NCI-H2029 (cell line): ENCODE measurements around the gene VPS26A.

Experiments
- DNase-seq: peaks from one replicate; lab custom pipeline; 2025; lab: John Stamatoyannopoulos, UW

Gene VPS26A

DNA sequence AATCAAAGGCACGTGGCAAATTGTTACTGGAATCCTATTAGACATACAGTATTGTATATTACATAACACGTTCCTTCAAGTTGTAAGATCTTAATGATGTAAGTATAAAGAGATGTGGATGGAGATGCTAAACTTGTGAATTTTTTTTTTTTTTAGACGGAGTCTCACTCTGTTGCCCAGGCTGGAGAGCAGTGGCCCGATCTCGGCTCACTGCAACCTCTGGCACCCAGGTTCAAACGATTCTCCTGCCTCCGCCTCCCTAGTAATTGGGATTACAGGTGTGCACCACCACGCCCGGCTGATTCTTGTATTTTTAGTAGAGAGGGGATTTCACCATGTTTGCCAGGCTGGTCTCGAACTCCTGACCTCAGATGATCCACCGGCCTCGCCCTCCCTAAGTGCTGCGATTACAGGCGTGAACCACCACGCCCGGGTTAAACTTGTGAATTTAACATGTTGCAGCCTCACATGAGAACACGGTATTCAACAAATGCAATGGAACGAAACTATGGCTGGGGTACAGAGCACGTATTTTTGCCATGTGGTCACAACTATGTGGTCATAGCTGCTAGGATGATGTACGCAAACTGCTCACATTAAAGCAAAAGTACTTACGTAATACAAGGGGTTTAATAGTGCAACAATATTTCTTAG lies 55.2 kb downstream of the VPS26A start:
- peak; percentile 56 for DNase-seq

DNA sequence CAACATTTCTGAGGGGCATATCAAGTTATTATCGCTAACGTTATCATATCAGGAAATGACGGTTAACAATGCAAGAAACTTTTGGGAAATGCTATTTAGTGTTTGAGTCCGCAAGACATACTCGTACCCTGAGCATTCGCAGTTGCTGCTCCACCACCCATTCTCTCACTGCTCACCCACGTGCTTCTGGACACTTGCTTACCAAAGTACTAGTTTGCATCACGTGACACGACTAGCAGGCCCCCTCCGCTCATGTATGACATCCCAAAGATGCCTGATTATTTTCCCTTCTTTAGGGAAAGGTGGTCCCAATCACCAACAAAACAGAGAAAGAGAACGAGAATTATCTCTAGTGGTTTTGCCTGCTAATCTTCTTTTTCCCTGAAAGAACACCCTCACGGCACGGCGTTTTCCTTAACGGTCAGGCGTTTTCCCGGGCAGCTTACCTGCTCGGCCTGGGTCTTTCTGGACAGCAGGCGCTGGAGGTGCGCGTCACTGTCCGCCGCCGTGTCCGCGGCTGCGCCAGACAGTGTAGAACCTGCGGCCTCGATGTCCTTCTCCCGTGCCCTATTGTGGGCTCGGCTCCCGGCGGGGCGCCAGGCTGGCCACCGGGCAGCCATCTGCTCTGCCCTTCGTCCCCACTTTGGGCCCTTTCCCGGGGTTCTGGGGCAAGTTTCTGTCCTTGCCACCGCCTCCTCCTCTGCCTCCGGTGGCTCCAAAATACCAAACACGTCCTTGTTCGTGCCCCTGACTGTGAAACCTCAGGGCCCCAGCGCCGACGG lies 56.0 kb downstream of the VPS26A start, which contains the start of gene SUPV3L1:
Gene SUPV3L1 (plus strand): TSS at position 492 of the 782 bp plus-strand sequence. CDS start 58 bp downstream, at position 550.
- peak; percentile 92 for DNase-seq

DNA sequence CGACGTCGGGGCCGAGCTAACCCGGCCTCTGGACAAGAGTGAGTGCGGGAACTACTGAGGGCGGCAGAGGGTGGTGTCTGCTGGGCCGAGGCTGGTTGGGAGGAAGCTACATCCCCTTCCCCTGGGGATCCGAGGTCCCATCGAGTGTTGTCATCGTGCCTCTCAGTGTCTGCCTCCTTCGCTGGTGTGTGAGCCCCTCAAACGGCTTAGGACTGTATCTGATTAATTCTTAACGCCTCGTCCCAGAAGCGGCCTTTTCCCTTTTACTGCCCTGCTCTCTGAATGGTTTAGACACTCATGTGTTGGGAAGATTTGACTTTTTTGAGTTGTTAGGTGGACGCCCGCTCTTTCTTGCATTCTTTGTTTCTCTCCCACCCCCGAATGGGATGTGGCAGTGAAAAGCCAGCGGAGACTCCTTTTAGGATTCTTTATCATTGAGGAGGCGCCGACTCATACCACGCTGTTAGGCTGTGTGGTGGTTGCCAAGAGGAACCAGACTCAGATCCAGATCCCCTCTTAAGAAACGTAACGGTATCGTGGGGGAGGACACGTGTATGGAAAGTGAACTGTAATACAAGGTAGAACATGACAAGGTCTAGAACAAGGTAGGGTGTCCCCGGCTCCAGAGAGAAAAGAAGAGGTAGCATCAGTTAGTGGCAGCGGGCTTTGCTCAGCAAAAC lies 56.7 kb downstream of the VPS26A start:
- no peak for DNase-seq

DNA sequence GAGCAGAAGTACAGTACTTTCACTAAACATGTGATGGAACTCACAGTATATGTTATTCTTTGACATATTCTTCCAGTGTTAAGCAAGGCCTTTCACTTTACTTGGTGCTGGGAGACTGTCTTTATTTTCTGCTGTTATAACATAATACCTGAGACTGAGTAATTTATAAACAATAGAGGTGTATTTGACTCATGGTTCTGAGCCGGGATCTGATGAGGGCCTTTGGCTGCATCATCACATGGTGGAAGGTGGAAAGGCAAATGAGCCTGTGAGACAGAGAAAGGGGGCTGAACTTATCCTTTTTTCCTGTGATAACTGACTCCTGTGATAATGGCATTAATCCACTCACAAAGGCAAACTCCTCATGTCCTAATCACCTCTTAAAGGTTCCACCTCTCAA lies 57.5 kb downstream of the VPS26A start:
- no peak for DNase-seq

DNA sequence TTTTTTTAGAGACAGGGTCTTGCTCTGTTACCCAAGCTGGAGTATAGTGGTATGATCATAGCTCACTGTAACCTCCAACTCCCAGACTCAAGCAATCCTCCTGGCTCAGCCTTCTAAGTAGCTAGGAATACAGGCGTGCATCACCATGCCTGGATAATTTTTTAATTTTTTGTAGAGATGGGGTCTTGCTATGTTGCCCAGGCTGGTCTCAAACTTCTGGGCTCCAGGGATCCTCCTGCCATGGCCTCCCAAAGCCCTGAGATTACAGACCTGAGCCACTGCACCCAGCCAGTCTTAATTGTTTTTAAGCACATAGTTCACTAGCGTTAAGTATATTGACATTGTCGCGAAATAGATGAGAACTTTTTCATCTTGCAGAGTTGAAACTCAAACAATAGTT lies 58.0 kb downstream of the VPS26A start:
- no peak for DNase-seq

DNA sequence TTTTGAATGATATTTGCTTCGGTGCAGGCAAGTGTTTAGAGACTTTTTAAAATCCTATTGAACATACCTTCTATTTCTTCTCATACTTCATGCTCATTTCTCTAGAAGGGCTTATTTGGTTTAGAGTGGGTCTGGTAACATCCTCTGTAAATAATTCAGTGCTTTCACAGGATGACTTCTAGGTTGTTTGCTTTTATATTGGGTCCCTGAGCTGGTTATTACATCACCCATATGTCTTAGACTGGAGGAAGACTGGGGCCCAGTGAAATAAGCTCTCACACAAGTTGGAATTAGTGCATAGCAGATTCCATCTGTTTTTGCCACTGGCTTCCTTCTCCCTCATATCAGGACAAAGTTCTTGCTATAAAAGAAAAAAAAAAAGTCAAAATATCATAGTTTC lies 62.5 kb downstream of the VPS26A start:
- no peak for DNase-seq

DNA sequence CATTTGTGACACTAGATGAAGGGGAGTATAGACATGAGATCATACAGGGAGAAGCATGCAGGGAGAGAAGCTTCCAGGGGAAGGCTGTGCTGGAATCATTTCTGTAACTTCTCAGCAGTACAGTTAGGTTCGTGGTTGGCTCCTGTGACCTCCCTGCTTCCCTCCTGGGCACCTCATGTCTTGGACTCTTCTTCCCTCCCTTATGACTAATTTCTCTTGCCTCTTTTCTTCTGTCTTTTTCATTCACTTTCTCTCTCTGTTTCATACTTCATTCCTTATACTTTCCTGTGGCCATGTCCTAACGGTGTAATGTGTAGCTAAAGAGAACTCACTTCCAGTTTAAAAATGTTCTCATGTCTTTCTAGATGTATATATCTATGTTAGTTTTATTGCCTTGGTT lies 77.1 kb downstream of the VPS26A start:
- no peak for DNase-seq

DNA sequence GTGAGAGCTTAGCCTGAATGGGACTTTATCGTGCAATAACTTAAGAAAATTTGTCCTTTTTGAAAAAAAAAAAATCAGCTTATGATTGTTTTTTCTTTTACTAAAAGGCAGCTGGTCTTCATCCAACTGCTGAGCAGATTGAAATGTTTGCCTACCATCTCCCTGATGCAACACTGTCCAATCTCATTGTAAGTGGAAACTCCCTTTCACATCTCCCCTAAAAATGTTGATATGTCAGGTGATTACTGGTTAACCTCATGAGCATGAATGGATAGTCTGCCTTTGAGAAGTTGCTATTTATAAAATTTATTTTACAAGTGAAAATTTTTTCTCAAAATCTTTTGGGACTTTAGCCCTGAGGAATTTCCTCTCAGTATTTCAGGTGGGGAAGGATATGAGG lies 78.4 kb downstream of the VPS26A start:
- DNase-seq: no peak

DNA sequence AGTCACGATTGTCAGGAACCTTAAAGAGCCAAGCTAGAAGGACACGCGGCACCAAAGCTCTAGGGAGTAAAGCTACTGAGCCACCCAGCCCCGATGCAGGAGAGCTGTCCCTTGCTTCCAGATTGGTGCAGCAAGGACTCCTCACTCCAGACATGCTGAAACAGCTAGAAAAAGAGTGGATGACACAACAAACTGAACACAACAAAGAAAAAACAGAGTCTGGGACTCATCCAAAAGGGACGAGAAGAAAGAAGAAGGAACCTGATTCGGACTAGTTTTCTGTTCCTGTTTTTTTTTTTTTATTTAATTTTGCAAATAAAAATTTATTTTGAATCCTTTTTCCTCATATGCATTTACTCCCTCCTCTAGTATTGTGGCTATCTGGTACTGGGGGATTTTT lies 84.8 kb downstream of the VPS26A start:
- DNase-seq: no peak

DNA sequence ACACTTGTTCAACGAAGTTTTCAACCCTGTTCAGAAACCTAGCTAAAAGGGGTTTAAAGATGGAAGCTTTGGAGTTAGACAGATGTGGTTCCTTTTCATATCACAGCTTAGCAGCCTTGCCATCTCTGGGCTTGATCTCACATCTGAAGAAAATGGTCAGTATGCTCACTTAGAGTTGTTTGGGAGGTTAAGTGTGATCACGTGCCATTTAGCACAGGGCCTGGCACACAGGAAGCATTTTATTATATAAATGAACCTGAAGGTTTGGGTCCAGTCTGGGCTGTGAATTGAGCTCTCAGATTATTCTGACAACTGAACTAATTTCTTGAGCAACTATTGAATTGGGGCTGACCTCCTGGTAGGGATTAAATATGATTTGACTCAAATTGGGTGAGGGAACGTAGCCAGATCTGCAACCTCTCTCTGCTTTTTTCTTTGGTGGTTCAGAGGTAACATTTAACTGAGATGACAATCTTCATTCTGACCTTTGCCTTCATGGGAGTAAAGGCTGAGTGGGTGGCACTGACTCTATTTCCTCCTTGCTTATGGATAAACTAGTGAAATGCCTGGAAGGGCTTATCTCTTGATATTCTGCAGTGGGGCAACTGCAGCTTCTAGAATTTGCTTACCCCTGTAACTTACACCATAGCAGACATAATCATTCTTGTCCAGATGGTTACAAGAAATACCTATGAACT lies 86.0 kb downstream of the VPS26A start:
- DNase-seq: no peak

DNA sequence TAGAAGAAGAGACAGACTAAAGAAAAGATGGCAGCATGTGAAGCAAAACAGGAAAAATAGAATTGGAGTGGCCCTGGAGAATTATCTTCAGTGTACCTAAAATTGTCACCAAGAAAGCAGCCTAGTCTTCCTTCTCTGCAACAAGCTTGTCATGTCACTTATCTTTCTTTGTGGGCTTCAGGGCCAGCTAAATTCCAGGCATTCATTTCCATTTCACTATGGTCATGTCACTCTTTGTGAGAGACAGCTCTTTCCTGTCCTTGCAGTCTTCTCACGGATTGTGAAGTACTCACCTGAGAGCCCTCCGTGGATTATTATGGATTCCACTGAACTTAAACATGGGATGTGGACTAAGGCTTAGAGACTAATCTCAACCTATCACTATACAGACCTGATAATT lies 87.1 kb downstream of the VPS26A start:
- no peak for DNase-seq

DNA sequence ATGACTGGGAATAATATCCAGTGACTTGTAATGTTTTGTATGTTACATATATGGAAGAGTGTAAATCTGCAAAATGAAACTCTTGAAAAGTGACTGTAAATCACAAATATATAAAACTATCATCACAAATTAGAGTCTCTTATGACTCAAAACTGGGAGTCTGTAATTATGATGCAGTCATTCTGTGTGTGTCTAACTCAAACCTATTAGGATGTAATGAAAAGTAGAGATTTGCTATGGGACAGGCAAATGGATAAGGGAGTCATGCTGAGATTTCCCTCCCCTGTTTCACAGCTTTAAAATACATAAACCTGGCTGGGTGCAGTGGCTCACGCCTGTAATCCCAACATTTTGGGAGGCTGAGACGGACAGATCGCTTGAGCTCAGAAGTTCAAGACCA lies 87.5 kb downstream of the VPS26A start:
- no peak for DNase-seq

DNA sequence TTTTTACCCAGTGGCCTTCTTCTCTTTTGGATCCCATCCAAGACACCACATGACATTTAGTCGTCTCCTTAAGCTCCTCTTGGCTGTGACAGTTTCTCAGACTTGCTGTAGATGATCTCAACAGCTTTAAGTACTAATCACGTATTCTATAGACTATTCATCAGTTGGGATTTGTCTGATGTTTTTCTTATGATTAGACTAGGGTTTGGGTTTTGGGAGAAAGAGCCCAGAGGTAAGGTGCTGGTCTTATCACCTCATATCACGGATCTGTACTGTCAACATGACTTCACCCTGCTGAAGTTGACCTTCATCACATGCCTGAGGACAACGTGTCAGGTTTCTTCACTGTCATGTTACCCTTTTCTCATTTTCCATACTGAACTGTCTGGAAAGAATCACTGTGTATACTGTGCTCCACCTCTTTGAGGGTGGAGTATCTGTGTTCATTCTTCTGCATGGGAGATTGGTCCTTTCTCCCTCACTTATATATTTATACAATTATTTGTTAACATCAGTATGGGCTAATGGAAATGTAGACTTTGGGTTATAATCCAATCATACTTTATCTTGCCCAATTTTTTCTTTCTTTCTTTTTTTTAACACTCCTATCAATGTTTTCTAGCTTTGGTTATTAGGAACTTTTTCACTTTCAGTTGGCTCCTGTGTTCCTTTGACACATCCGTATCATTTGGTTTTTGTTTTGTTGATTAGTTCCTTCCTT lies 89.8 kb downstream of the VPS26A start:
- DNase-seq: no peak

DNA sequence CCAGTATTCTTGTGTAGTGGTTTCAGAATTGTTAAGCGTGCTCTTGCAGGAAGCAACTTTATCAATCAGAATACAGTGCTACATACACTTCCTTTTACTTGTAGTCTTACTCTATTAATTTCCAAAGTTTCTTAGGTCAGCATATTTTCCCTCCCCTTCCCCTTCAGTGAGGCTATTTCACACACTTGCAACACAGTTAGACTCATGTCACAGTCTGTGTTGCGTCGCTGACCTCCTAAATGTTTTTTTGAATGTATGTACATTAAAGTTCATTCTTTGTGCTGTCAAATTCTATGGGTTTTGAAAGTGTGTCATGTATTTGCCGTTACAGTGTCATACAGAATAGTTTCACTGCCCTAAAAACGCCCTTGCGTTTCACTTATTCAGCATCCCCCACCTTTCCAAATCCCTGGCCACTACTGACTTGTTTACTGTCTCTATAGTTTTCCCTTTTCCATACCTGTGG lies 90.7 kb downstream of the VPS26A start:
- DNase-seq: no peak

DNA sequence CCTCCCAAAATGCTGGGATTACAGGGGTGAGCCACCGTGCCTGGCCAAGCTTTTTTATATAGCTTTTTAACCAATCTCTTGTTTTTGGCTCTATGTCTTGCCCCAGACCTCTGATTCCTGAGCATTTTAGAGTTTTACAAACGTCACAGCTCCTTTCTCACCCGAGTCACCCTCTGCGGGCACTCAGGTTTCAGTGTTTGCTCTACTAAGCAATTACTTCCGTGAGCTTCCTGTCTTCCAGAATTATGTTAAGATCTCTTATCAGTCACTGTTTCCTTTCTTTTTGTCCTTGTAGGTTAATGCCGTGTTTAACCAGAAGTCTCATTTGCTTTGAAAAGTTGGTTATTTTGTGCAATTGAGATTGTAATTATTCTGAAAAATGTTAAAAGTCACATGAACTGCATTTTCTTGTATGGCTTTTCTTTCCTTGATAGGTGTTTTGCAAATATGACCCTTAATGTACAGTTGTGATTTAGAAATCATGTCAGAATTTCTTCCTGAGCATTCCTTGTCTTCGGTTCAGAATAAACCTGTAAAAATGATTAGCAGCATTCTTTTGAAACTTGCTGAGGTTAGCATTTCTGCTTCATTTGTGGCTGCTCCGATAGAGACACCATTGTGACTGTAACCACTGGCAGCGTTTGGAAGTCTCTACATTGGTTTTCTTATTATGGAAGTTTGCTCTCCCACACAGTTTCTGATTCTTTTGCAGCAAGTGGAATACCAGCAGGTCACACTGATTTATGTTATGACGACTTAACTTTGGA lies 91.6 kb downstream of the VPS26A start:
- DNase-seq: no peak

DNA sequence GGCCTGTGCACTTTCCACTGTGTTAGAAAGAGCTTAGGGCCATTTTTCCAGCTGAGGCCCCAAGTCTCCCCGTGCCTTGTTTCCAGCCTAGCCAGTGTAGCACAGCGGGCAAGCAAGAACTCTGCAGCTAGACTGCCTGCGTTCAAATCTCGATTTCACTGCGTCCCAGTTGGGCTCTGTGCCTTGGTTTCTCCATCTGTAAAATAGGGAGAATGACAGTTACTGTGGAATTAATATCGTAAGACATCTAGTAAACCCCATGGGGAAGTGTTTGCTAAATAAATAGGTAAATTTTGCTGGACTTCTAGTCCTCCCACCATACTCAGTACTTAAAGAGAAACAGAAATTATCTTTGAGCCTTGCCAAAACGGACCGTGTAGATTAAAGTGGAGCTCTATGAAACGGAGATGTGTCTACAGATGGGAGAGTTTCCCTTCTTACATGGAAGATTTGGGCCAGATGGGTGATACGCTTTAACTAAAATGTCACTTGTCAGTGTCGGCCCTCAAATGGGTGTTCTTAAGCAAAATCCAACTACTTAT lies 92.7 kb downstream of the VPS26A start:
- DNase-seq: no peak

DNA sequence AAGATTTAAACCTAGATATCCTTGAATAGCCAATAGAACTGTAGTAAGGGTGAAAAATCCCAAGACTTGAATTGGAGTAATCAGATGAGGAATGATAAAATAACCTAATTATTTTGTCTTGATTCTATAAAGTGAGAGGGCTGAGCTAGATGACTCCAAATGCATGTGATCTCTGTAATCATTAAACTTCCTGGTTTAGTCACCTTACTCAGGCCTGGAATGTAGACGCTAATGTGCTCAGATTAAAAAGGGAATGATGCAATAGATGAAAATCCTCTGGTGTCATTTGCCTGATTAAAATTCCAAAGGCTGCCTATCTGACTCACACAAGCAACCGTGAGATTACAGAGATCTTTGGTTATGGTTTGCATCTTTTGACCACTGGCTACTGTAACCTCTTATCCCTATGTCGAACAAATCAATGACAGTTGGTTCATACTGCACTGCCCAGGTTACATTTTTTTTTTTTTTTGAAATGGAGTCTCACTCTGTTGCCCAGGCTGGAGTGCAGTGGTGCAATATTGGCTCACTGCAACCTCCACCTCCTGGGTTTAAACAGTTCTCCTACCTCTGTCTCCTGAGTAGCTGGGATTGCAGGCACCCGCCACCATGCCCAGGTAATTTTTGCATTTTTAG lies 93.3 kb downstream of the VPS26A start:
- no peak for DNase-seq

DNA sequence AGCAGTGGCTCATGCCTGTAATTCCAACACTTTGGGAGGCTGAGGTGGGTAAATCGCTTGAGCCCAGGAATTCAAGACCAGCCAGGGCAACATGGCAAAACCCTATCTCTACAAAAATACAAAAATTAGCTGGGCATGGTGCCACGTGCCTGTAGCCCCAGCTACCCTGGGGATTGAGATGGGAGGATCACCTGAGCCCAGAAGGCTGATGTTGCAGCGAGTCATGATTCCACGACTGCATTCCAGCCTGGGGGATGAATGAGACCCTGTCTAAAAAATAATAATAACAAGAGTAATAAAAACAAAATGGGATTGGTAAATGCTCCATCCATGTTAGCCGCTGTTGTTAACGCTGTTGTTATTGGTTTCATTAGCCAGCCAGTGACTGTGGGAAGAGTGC lies 94.9 kb downstream of the VPS26A start:
- DNase-seq: no peak

DNA sequence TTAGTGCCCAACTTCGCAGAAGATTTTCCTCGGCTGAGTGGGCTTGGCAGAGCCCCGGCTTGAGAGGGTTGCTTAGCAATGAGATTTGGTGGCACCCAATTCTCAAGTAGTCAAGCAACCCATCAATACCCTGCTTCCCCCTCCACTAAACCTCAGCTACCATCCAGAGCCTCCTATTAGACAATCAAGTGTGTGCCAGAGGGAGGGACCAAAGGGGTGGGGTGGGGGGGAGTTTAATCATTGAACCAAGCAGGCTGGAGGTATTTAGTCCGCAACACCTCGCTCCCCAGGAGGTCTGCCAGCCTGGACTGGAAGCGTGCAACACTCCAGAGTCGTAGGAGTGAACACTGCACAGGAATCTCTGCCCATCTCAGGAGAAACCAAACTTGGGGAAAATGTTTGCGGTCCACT lies 96.1 kb downstream of the VPS26A start, which contains the start of gene HKDC1:
Gene HKDC1 (plus strand): TSS at position 292 of the 411 bp plus-strand sequence. CDS start 104 bp downstream, at position 396.
- DNase-seq: no peak

DNA sequence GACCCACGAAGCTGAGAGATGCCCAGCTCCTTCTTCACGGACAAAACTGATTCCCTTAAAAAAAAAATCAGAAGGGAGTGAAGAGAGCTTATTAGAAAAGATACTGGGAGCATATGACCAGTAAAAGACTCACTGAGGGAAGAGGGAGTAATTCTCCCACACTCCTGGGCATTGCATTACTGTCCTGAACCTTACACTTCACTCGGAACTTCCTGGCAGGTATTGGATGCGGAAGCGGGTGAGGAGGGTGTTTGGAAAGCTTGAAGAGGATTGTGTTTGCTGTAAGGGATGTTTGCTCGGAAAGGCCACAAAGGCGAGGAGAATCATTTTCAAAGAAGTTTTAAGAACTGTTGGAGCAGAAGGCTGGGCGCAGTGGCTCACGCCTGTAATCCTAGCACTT lies 96.5 kb downstream of the VPS26A start:
- DNase-seq: no peak
